OCI-LY3 (cell line): ENCODE data around the gene PLXDC2.

ENCODE experiments used
- EZH2phosphoT487 ChIP-seq: fragments of 200-600 bp; shearing (Covaris generic); IDR thresholded peaks from 2 replicates; pipeline ENCODE4 v1.6.1; 2018; ENCODE audit warnings: antibody characterized with exemption, mixed run types, low read depth
- TF ChIP-seq, protein P1 (sequence below): fragments of 200-600, 300-600 bp; sonication (generic); IDR thresholded peaks from 2 replicates; pipeline ENCODE4 v1.5.1; 2014; ENCODE audit warnings: antibody characterized with exemption, low read length, low read depth

DNA sequence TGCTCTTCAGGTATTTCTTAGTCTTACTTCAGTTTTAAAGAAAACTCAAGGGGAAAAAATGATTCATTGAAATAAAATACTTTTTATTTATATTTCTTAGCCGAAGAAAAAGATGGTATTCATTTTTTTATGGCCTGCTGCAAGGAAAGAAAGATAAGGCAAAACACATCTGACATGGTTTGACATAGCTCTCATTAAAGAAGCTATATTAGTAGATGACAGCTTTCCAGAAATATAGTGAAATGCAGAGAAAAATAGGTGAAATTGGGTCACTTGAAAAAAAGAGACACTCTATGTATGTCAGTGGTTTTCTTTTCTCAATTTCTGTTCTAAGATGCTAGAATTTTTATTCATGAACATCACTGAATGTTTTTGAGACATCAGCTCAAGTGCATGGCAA, 438.3 kb downstream of the PLXDC2 start:
- TF ChIP-seq, protein P1, sequence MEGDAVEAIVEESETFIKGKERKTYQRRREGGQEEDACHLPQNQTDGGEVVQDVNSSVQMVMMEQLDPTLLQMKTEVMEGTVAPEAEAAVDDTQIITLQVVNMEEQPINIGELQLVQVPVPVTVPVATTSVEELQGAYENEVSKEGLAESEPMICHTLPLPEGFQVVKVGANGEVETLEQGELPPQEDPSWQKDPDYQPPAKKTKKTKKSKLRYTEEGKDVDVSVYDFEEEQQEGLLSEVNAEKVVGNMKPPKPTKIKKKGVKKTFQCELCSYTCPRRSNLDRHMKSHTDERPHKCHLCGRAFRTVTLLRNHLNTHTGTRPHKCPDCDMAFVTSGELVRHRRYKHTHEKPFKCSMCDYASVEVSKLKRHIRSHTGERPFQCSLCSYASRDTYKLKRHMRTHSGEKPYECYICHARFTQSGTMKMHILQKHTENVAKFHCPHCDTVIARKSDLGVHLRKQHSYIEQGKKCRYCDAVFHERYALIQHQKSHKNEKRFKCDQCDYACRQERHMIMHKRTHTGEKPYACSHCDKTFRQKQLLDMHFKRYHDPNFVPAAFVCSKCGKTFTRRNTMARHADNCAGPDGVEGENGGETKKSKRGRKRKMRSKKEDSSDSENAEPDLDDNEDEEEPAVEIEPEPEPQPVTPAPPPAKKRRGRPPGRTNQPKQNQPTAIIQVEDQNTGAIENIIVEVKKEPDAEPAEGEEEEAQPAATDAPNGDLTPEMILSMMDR, result no peak
- TF ChIP-seq EZH2phosphoT487, result no peak
